GM18520 (cell line): Measurements from ENCODE around the gene WASF3.
"Not testable (repeated sequence)": the region's sequence is repeated elsewhere in the genome, so short reads cannot be mapped to it uniquely, and the experiment has no call there.

Experiments
- ATAC-seq: cut with Tn5 transposase; IDR thresholded peaks from one replicate; pipeline ENCODE4 v1.9.1; 2021; ENCODE audit not compliant: unreplicated experiment

Gene WASF3

GRCh38 chr13:26623125-26623524 is 65.6 kb downstream of the WASF3 start:
- no peak for ATAC-seq

GRCh38 chr13:26624572-26624971 is 67.1 kb downstream of the WASF3 start:
- no peak for ATAC-seq

- ATAC-seq: no peak
Measured at GRCh38 chr13:26626271-26626670, 68.8 kb downstream of the WASF3 start.

- no peak for ATAC-seq
Measured at GRCh38 chr13:26628706-26629105, 71.2 kb downstream of the WASF3 start.

- ATAC-seq: no peak
Measured at GRCh38 chr13:26629260-26629825, 71.9 kb downstream of the WASF3 start.

- ATAC-seq: not testable (repeated sequence)
Measured at GRCh38 chr13:26635634-26636033, 78.2 kb downstream of the WASF3 start.

GRCh38 chr13:26636073-26636472 is 78.6 kb downstream of the WASF3 start:
- ATAC-seq: not testable (repeated sequence)

GRCh38 chr13:26646603-26647002 is 89.1 kb downstream of the WASF3 start:
- no peak for ATAC-seq

GRCh38 chr13:26651234-26651633 is 93.8 kb downstream of the WASF3 start:
- ATAC-seq: no peak

GRCh38 chr13:26653310-26653709 is 95.8 kb downstream of the WASF3 start:
- no peak for ATAC-seq

GRCh38 chr13:26653842-26654241 is 96.4 kb downstream of the WASF3 start:
- no peak for ATAC-seq

GRCh38 chr13:26656919-26657318 is 99.4 kb downstream of the WASF3 start:
- no peak for ATAC-seq

GRCh38 chr13:26658448-26659385 is 101.2 kb downstream of the WASF3 start:
- no peak for ATAC-seq

- no peak for ATAC-seq
Measured at GRCh38 chr13:26660185-26660584, 102.7 kb downstream of the WASF3 start.

- no peak for ATAC-seq
Measured at GRCh38 chr13:26660766-26661165, 103.3 kb downstream of the WASF3 start.

- ATAC-seq: no peak
Measured at GRCh38 chr13:26663791-26664190, 106.3 kb downstream of the WASF3 start.

GRCh38 chr13:26664286-26664685 is 106.8 kb downstream of the WASF3 start:
- no peak for ATAC-seq

- no peak for ATAC-seq
Measured at GRCh38 chr13:26664876-26665275, 107.4 kb downstream of the WASF3 start.

- ATAC-seq: no peak
Measured at GRCh38 chr13:26668357-26669146, 111.1 kb downstream of the WASF3 start.

- ATAC-seq: no peak
Measured at GRCh38 chr13:26673890-26674289, 116.4 kb downstream of the WASF3 start.

- ATAC-seq: no peak
Measured at GRCh38 chr13:26677156-26677555, 119.7 kb downstream of the WASF3 start.

GRCh38 chr13:26678330-26678729 is 120.8 kb downstream of the WASF3 start:
- no peak for ATAC-seq
